Keratinocyte (primary cell): ENCODE measurements around the gene CLSTN3. TPM values are rescaled to one million over a fixed set of nuclear protein-coding genes. Genes with fewer than 3 reads are reported as not detected.

Experiments
- DNase-seq: peaks from one replicate; pipeline ENCODE4 v3.0.0-alpha.2; 2011; ENCODE audit warnings: low read depth, missing footprints, low spot score
- FAIRE-seq: peaks from 2 replicates; lab custom pipeline; 2011; peaks lifted over from hg19 to GRCh38; lab: Jason Lieb, UNC
- H2AFZ ChIP-seq: 2 replicates; pipeline ENCODE4 v1.6.0; 2012; ENCODE audit warnings: low read length, control low read depth, inconsistent platforms; ENCODE audit not compliant: control insufficient read depth
- H3K27ac ChIP-seq: 2 replicates; pipeline ENCODE4 v1.5.1; 2011; ENCODE audit warnings: low read length; ENCODE audit not compliant: control insufficient read depth, insufficient read depth
- H3K27me3 ChIP-seq: 3 replicates; pipeline ENCODE4 v1.6.0; 2011; ENCODE audit warnings: low read length; ENCODE audit not compliant: control insufficient read depth, insufficient read depth; ENCODE audit errors: extremely low read depth
- H3K36me3 ChIP-seq, 2 experiments: 2 replicates in 1 of 2; 3 replicates in 1 of 2; pipeline ENCODE4 v1.5.1; 2011; ENCODE audit warnings: low read length in 2 of 2, mild to moderate bottlenecking in 1 of 2; ENCODE audit not compliant: control insufficient read depth in 2 of 2, insufficient read depth in 2 of 2; ENCODE audit errors: extremely low read depth in 1 of 2
- H3K4me1 ChIP-seq: 3 replicates; pipeline ENCODE4 v1.5.1; 2011; ENCODE audit warnings: low read length; ENCODE audit not compliant: control insufficient read depth, insufficient read depth; ENCODE audit errors: extremely low read depth
- H3K4me2 ChIP-seq: 3 replicates; pipeline ENCODE4 v1.6.0; 2011; ENCODE audit warnings: low read depth, low read length; ENCODE audit not compliant: control insufficient read depth, insufficient read depth; ENCODE audit errors: extremely low read depth
- H3K4me3 ChIP-seq, 3 experiments: fragments of 200-600 bp in 1 of 3; sonication (generic) in 1 of 3; 2 replicates in 2 of 3; 3 replicates in 1 of 3; pipeline ENCODE4 v1.5.1; 2011 to 2016; ENCODE audit warnings: low read length in 3 of 3, mild to moderate bottlenecking in 3 of 3, control low read depth in 2 of 3, inconsistent platforms in 1 of 3, low read depth in 1 of 3, mixed read lengths in 1 of 3, mixed run types in 1 of 3, moderate library complexity in 1 of 3; ENCODE audit not compliant: control insufficient read depth in 2 of 3, insufficient read depth in 2 of 3; ENCODE audit errors: extremely low read depth in 1 of 3
- H3K79me2 ChIP-seq: 2 replicates; pipeline ENCODE4 v1.6.0; 2012; ENCODE audit warnings: low read length; ENCODE audit not compliant: control insufficient read depth, insufficient read depth
- H3K9ac ChIP-seq: 3 replicates; pipeline ENCODE4 v1.6.0; 2011; ENCODE audit warnings: low read length; ENCODE audit not compliant: control insufficient read depth, insufficient read depth; ENCODE audit errors: extremely low read depth
- H3K9me1 ChIP-seq: 3 replicates; pipeline ENCODE4 v1.6.0; 2011; ENCODE audit warnings: low read length; ENCODE audit not compliant: control insufficient read depth, insufficient read depth; ENCODE audit errors: extremely low read depth
- H3K9me3 ChIP-seq: 2 replicates; pipeline ENCODE4 v1.5.1; 2012; ENCODE audit warnings: low read depth, low read length; ENCODE audit not compliant: control insufficient read depth
- H4K20me1 ChIP-seq: 3 replicates; pipeline ENCODE4 v1.6.0; 2011; ENCODE audit warnings: low read length; ENCODE audit not compliant: control insufficient read depth, insufficient read depth; ENCODE audit errors: extremely low read depth
- EZH2 ChIP-seq: IDR thresholded peaks from one replicate; pipeline ENCODE4 v1.6.1; 2012; ENCODE audit warnings: inconsistent platforms, mild to moderate bottlenecking, low read length, moderate library complexity
- dilution Hi-C: fragments of 300-500 bp; cut with MboI; formaldehyde crosslinking; loops from one replicate; pipeline ENCODE4 v1.7.0; 2020; ENCODE audit warnings: low sequenced_read_pairs; ENCODE audit not compliant: extremely low pct_ligation_motif_present
- polyA plus RNA-seq, 5 experiments: library from polyadenylated mRNA; depleted of rRNA in 3 of 5; stranded (reverse) in 3 of 5; stranded (forward) in 1 of 5; unstranded in 1 of 5; fragments of >200 nt; gene quantifications; 1 replicate in 1 of 5; 2 replicates in 3 of 5; 3 replicates in 1 of 5; pipeline versions ENCODE4 v1.2.1 to v1.2.3, GENCODE V29; 2011 to 2012; ENCODE audit warnings: missing spikeins in 2 of 5, low read depth in 1 of 5, low replicate concordance in 1 of 5
- TF ChIP-seq, protein P1 (sequence below), 3 experiments: IDR thresholded peaks in 1 of 3; conservative IDR thresholded peaks in 1 of 3; optimal IDR thresholded peaks in 1 of 3; 2 replicates in 2 of 3; 3 replicates in 1 of 3; pipeline versions ENCODE3 to v1.5.1; 2011; ENCODE audit warnings: low read length in 3 of 3, mild to moderate bottlenecking in 3 of 3, moderate library complexity in 2 of 3, control low read depth in 1 of 3, inconsistent platforms in 1 of 3; ENCODE audit not compliant: insufficient read depth in 2 of 3; ENCODE audit errors: extremely low read depth in 1 of 3

The CLSTN3 gene
- polyA plus RNA-seq, 1 donor (not counting 4 experiments of a cell fraction or from before 2014, with no cell fraction given), result 12.8 TPM

GRCh38 chr12:7145671-7146070, 15.5 kb downstream of the CLSTN3 start:
- no peak overlapping the region for H3K4me3 ChIP-seq
- no peaks in the 10 kb centered on the region for H3K27me3 ChIP-seq
- H3K27ac ChIP-seq, result no peak overlapping the region
- H3K9ac ChIP-seq, result no peak overlapping the region
- DNase-seq (no peak), FAIRE-seq (no peak)
- no peak overlapping the region for H3K4me2 ChIP-seq
- peaks cover 14 to 37% of the 10 kb centered on the region in 2 experiments for H3K36me3 ChIP-seq
- TF ChIP-seq, protein P1, sequence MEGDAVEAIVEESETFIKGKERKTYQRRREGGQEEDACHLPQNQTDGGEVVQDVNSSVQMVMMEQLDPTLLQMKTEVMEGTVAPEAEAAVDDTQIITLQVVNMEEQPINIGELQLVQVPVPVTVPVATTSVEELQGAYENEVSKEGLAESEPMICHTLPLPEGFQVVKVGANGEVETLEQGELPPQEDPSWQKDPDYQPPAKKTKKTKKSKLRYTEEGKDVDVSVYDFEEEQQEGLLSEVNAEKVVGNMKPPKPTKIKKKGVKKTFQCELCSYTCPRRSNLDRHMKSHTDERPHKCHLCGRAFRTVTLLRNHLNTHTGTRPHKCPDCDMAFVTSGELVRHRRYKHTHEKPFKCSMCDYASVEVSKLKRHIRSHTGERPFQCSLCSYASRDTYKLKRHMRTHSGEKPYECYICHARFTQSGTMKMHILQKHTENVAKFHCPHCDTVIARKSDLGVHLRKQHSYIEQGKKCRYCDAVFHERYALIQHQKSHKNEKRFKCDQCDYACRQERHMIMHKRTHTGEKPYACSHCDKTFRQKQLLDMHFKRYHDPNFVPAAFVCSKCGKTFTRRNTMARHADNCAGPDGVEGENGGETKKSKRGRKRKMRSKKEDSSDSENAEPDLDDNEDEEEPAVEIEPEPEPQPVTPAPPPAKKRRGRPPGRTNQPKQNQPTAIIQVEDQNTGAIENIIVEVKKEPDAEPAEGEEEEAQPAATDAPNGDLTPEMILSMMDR (optimal IDR thresholded peaks at IDR 0.05 in 1 of 3, IDR thresholded peaks at IDR 0.05 in 1 of 3, conservative IDR thresholded peaks at IDR 0.05 in 1 of 3; ENCODE audit: extremely low read depth in 1 of 3, insufficient read depth in 2 of 3, low read length in 3 of 3), result no peak
- TF ChIP-seq EZH2, result no peak
- H3K79me2 ChIP-seq, result no peaks in the 10 kb centered on the region
- no peaks in the 10 kb centered on the region for H4K20me1 ChIP-seq
- no peak overlapping the region for H2AFZ ChIP-seq
- H3K9me1 ChIP-seq, result no peaks in the 10 kb centered on the region
- no peaks in the 10 kb centered on the region for H3K4me1 ChIP-seq
- H3K9me3 ChIP-seq, result no peaks in the 10 kb centered on the region
- dilution Hi-C loops, result no loop called here

- peaks cover 18 to 38% of the 10 kb centered on the region in 2 experiments for H3K36me3 ChIP-seq
These were observed 16.1 kb downstream of the CLSTN3 start for GRCh38 chr12:7146228-7146627.

More at GRCh38 chr12:7146228-7146627, 16.1 kb downstream of the CLSTN3 start:
- TF ChIP-seq EZH2, result no peak
- TF ChIP-seq, protein P1 (optimal IDR thresholded peaks at IDR 0.05 in 1 of 3, IDR thresholded peaks at IDR 0.05 in 1 of 3, conservative IDR thresholded peaks at IDR 0.05 in 1 of 3; ENCODE audit: extremely low read depth in 1 of 3, insufficient read depth in 2 of 3, low read length in 3 of 3), result no peak
- H2AFZ ChIP-seq, result no peak overlapping the region
- no peak overlapping the region for H3K4me3 ChIP-seq
- DNase-seq, result no peak
- no peak for FAIRE-seq
- no peak overlapping the region for H3K4me2 ChIP-seq
- H3K9ac ChIP-seq, result no peak overlapping the region
- no peaks in the 10 kb centered on the region for H3K4me1 ChIP-seq
- no peaks in the 10 kb centered on the region for H3K27me3 ChIP-seq
- no peaks in the 10 kb centered on the region for H3K9me1 ChIP-seq
- H3K79me2 ChIP-seq, result no peaks in the 10 kb centered on the region
- H4K20me1 ChIP-seq, result no peaks in the 10 kb centered on the region
- dilution Hi-C loops, result no loop called here
- H3K9me3 ChIP-seq, result no peaks in the 10 kb centered on the region
- no peak overlapping the region for H3K27ac ChIP-seq
